A673 (cell line): ENCODE measurements around the gene MYO18B. TPM values are rescaled to one million over a fixed set of nuclear protein-coding genes. Genes with fewer than 3 reads are reported as not detected.

Experiments
- BruUV-seq: library from RNA; stranded (reverse); fragments of 400-500 nt; replicated peaks from 2 replicates; lab custom pipeline; 2021; lab: Mats Ljungman, UMichigan
- CTCF ChIA-PET: fragments of 300-600 bp; sonication (Branson Sonifier 250); formaldehyde crosslinking; loops from one replicate; lab custom pipeline; 2022; ENCODE audit warnings: antibody characterized with exemption; lab: Charles Lee
- POLR2A ChIA-PET: fragments of 300-600 bp; sonication (Branson Sonifier 250); formaldehyde crosslinking; loops from one replicate; lab custom pipeline; 2022; ENCODE audit warnings: antibody characterized with exemption; ENCODE audit not compliant: low non-redundant PET; lab: Charles Lee
- DNase-seq: peaks from one replicate; pipeline ENCODE4 v3.0.0-alpha.2; 2015; ENCODE audit warnings: low spot score
- H3K27ac ChIP-seq: fragments of 200-600 bp; sonication (generic); 2 replicates; pipeline ENCODE4 v1.5.1; 2016; ENCODE audit warnings: mixed run types, low read depth, mild to moderate bottlenecking, mixed read lengths, antibody characterized with exemption, low read length; ENCODE audit not compliant: poor library complexity, severe bottlenecking
- H3K27me3 ChIP-seq: fragments of 200-600 bp; sonication (generic); replicated peaks from 2 replicates; pipeline ENCODE4 v1.6.1; 2017; ENCODE audit warnings: mixed run types, low read depth, mild to moderate bottlenecking, mixed read lengths, antibody characterized with exemption, low read length; ENCODE audit not compliant: insufficient read depth, poor library complexity
- H3K36me3 ChIP-seq: fragments of 200-600 bp; sonication (generic); 2 replicates; pipeline ENCODE4 v1.6.1; 2016; ENCODE audit warnings: mixed run types, mild to moderate bottlenecking, mixed read lengths, antibody characterized with exemption, low read length; ENCODE audit not compliant: insufficient read depth, poor library complexity, severe bottlenecking
- H3K4me1 ChIP-seq: fragments of 200-600 bp; sonication (generic); 2 replicates; pipeline ENCODE4 v1.6.1; 2017; ENCODE audit warnings: mixed run types, mild to moderate bottlenecking, mixed read lengths, antibody characterized with exemption, low read length; ENCODE audit not compliant: insufficient read depth, poor library complexity, severe bottlenecking
- H3K4me3 ChIP-seq: fragments of 200-600 bp; sonication (generic); 2 replicates; pipeline ENCODE4 v1.5.1; 2016; ENCODE audit warnings: low read depth, mixed run types, mild to moderate bottlenecking, mixed read lengths, low read length; ENCODE audit not compliant: poor library complexity, severe bottlenecking
- H3K9me3 ChIP-seq: fragments of 200-600 bp; sonication (generic); 2 replicates; pipeline ENCODE4 v1.6.1; 2016; ENCODE audit warnings: mixed run types, low read depth, mild to moderate bottlenecking, mixed read lengths, antibody characterized with exemption, low read length; ENCODE audit not compliant: poor library complexity, severe bottlenecking
- EZH2 ChIP-seq: fragments of 200-600 bp; sonication (generic); IDR thresholded peaks from 2 replicates; pipeline ENCODE4 v1.6.1; 2017; ENCODE audit warnings: borderline replicate concordance, low read depth, mild to moderate bottlenecking, mixed read lengths, antibody characterized with exemption, low read length; ENCODE audit not compliant: poor library complexity, severe bottlenecking
- intact Hi-C: fragments of 100-400 bp; cut with micrococcal nuclease; formaldehyde crosslinking; loops from one replicate; pipeline ENCODE4 v1.10.0; 2022; ENCODE audit not compliant: unreplicated experiment
- total RNA-seq: library from RNA; stranded (reverse); gene quantifications from 2 replicates; pipeline ENCODE4 v1.2.3, GENCODE V29; 2021
- TF ChIP-seq, protein P1 (sequence below): fragments of 300-800, 200-600 bp; sonication (generic); conservative IDR thresholded peaks from 2 replicates; pipeline ENCODE4 v1.5.1; 2017; ENCODE audit warnings: low read depth, mild to moderate bottlenecking, antibody characterized with exemption, low read length, moderate library complexity, mixed read lengths

MYO18B gene
- total RNA-seq, 1 experiment from 2014 or later: not detected

DNA sequence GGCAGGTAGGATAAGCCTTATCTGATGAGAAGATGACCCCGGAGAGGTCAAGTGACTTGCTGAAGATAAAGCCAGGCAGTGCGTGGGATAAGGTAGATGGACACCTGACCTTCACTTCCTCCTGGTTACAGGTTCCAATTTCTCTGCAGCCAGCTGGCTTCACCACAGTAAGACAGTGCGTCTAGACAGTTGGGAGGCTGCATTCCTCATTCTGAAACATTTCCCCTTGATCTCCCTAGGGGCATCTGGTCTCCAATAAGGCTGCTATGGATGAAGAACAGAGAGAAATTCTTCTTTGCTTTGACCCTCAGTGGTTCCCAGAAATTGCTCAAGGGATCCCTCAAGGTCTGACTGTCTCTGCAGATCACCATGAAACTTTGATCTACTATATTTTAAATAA is 211.3 kb downstream of the MYO18B start:
- H3K4me3 ChIP-seq: no peak overlapping the region
- no peaks in the 10 kb centered on the region for H3K27me3 ChIP-seq
- no peaks in the 10 kb centered on the region for H3K9me3 ChIP-seq
- intact Hi-C loops: no loop called here
- no peak overlapping the region for H3K27ac ChIP-seq
- TF ChIP-seq, protein P1, sequence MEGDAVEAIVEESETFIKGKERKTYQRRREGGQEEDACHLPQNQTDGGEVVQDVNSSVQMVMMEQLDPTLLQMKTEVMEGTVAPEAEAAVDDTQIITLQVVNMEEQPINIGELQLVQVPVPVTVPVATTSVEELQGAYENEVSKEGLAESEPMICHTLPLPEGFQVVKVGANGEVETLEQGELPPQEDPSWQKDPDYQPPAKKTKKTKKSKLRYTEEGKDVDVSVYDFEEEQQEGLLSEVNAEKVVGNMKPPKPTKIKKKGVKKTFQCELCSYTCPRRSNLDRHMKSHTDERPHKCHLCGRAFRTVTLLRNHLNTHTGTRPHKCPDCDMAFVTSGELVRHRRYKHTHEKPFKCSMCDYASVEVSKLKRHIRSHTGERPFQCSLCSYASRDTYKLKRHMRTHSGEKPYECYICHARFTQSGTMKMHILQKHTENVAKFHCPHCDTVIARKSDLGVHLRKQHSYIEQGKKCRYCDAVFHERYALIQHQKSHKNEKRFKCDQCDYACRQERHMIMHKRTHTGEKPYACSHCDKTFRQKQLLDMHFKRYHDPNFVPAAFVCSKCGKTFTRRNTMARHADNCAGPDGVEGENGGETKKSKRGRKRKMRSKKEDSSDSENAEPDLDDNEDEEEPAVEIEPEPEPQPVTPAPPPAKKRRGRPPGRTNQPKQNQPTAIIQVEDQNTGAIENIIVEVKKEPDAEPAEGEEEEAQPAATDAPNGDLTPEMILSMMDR: no peak
- no peak for TF ChIP-seq EZH2
- no TSS peak for BruUV-seq
- no peaks in the 10 kb centered on the region for H3K36me3 ChIP-seq
- no peak for DNase-seq
- POLR2A ChIA-PET: no interaction called here
- no peaks in the 10 kb centered on the region for H3K4me1 ChIP-seq
- CTCF ChIA-PET: no interaction called here

DNA sequence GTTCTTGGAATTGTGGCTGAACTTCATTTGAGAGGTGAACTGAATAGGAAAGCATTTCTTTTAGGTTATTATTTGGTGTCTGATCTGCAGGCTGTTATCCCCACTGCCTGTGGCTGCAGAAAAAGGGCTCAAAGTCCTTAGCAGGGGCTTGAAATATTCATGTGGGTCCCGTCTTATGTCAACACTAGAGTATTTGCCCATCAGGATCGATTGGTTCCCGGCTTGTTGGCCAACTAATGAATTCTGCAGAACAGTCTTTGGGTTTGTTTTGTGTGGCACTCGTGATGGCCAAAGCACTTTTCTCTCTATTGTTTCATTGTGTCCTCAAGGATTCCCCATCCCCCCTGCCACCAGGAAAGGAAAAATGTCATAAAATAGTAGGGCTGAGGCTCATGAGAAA is 211.9 kb downstream of the MYO18B start:
- no peak overlapping the region for H3K27ac ChIP-seq
- POLR2A ChIA-PET: no interaction called here
- no peaks in the 10 kb centered on the region for H3K9me3 ChIP-seq
- no peak for TF ChIP-seq EZH2
- TF ChIP-seq, protein P1: no peak
- no peaks in the 10 kb centered on the region for H3K4me1 ChIP-seq
- intact Hi-C loops: no loop called here
- CTCF ChIA-PET: no interaction called here
- H3K4me3 ChIP-seq: no peak overlapping the region
- H3K27me3 ChIP-seq: peaks cover 2% of the 10 kb centered on the region
- H3K36me3 ChIP-seq: no peaks in the 10 kb centered on the region
- BruUV-seq: no TSS peak
- no peak for DNase-seq

DNA sequence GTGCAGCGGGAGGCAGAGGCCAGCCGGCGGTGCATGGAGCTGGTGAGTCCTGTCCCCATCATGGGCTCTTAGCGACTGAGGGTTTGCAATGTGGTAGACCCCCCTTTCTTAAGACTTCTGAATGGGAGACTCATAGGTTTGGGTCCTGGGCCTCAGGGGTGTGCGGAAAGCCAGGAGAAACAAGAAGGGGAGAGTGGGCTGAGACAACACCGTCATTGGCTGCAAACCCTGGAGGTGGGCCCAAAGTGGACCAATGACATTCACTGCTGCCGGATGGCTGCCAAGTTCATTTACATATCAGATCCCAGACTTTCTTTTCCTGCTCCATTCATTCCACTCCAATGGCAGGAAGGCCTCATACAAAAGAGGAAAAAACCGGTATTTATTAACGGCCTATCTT is 213.3 kb downstream of the MYO18B start:
- TF ChIP-seq EZH2: no peak
- TF ChIP-seq, protein P1: no peak
- H3K27ac ChIP-seq: no peak overlapping the region
- H3K9me3 ChIP-seq: no peaks in the 10 kb centered on the region
- DNase-seq: no peak
- H3K4me1 ChIP-seq: no peaks in the 10 kb centered on the region
- no TSS peak for BruUV-seq
- CTCF ChIA-PET: no interaction called here
- intact Hi-C loops: no loop called here
- no peak overlapping the region for H3K4me3 ChIP-seq
- no peaks in the 10 kb centered on the region for H3K36me3 ChIP-seq
- POLR2A ChIA-PET: no interaction called here
- H3K27me3 ChIP-seq: peaks cover 3% of the 10 kb centered on the region
